OCI-LY7 (cell line): ENCODE results near the gene ATP11C. TPM values are rescaled to one million over a fixed set of nuclear protein-coding genes. Genes with fewer than 3 reads are reported as not detected.

Experiments used
- BruUV-seq: library from RNA; stranded (reverse); fragments of 400-500 nt; replicated peaks from 2 replicates; lab custom pipeline; 2021; lab: Mats Ljungman, UMichigan
- CTCF ChIA-PET: fragments of 300-600 bp; sonication (Branson Sonifier 250); formaldehyde crosslinking; loops from one replicate; lab custom pipeline; 2022; ENCODE audit warnings: antibody characterized with exemption; ENCODE audit not compliant: unreplicated experiment; lab: Charles Lee
- POLR2A ChIA-PET: fragments of 300-600 bp; sonication (Branson Sonifier 250); formaldehyde crosslinking; loops from one replicate; lab custom pipeline; 2022; ENCODE audit warnings: antibody characterized with exemption; lab: Charles Lee
- DNase-seq: peaks from one replicate; pipeline ENCODE4 v3.0.0-alpha.2; 2015; ENCODE audit warnings: low spot score
- H2AFZ ChIP-seq: fragments of 200-600 bp; sonication (generic), shearing (Covaris generic); 2 replicates; pipeline ENCODE4 v1.6.1; 2014; ENCODE audit warnings: mild to moderate bottlenecking, antibody characterized with exemption, low read length, moderate library complexity
- H3K27ac ChIP-seq: fragments of 200-600 bp; sonication (generic); 2 replicates; pipeline ENCODE4 v1.5.1; 2014; ENCODE audit warnings: mixed run types, low read depth, mild to moderate bottlenecking, moderate library complexity, low read length, inconsistent platforms; ENCODE audit not compliant: poor library complexity, severe bottlenecking
- H3K36me3 ChIP-seq: fragments of 200-600 bp; sonication (generic); 2 replicates; pipeline ENCODE4 v1.6.1; 2014; ENCODE audit warnings: mild to moderate bottlenecking, antibody characterized with exemption, low read length, moderate library complexity, mixed read lengths; ENCODE audit not compliant: insufficient read depth
- H3K4me1 ChIP-seq: fragments of 200-600 bp; sonication (generic); 2 replicates; pipeline ENCODE4 v1.5.1; 2014; ENCODE audit warnings: mild to moderate bottlenecking, low read length; ENCODE audit not compliant: insufficient read depth, poor library complexity, severe bottlenecking
- H3K4me2 ChIP-seq: fragments of 200-600 bp; sonication (generic); 2 replicates; pipeline ENCODE4 v1.6.1; 2014; ENCODE audit warnings: mild to moderate bottlenecking, low read length
- H3K4me3 ChIP-seq: fragments of 200-600 bp; sonication (generic); 2 replicates; pipeline ENCODE4 v1.5.1; 2014; ENCODE audit warnings: mild to moderate bottlenecking, low read depth, low read length; ENCODE audit not compliant: poor library complexity, severe bottlenecking
- H3K79me2 ChIP-seq: fragments of 200-600 bp; sonication (generic); 2 replicates; pipeline ENCODE4 v1.6.1; 2016; ENCODE audit warnings: low read depth, mild to moderate bottlenecking, low read length, moderate library complexity, mixed read lengths; ENCODE audit not compliant: insufficient read depth
- H3K9me2 ChIP-seq: fragments of 200-600 bp; sonication (generic); 2 replicates; pipeline ENCODE4 v1.6.1; 2016; ENCODE audit warnings: mild to moderate bottlenecking, low read length, mixed read lengths; ENCODE audit not compliant: insufficient read depth
- H3K9me3 ChIP-seq: fragments of 200-600 bp; sonication (generic); 2 replicates; pipeline ENCODE4 v1.6.1; 2014; ENCODE audit warnings: mild to moderate bottlenecking, mixed run types, low read length, mixed read lengths
- H4K20me1 ChIP-seq: fragments of 200-600 bp; sonication (generic); 2 replicates; pipeline ENCODE4 v1.6.1; 2014; ENCODE audit warnings: mild to moderate bottlenecking, antibody characterized with exemption, low read length, moderate library complexity, mixed read lengths; ENCODE audit not compliant: insufficient read depth
- CTCF ChIP-seq: fragments of 200-600 bp; sonication (generic); conservative IDR thresholded peaks from 2 replicates; pipeline ENCODE4 v1.5.1; 2014; ENCODE audit warnings: mild to moderate bottlenecking, antibody characterized with exemption, low read length, moderate library complexity, mixed read lengths
- EZH2phosphoT487 ChIP-seq: fragments of 200-600 bp; sonication (generic); IDR thresholded peaks from 2 replicates; pipeline ENCODE4 v1.6.1; 2018; ENCODE audit warnings: low read depth, borderline replicate concordance, mild to moderate bottlenecking, mixed run types, antibody characterized with exemption, low read length, moderate library complexity, mixed read lengths
- intact Hi-C: fragments of 100-400 bp; cut with micrococcal nuclease; formaldehyde crosslinking; loops from one replicate; pipeline ENCODE4 v1.10.0; 2022; ENCODE audit not compliant: unreplicated experiment
- total RNA-seq, 2 experiments: library from RNA; depleted of rRNA in 1 of 2; stranded (reverse); fragments of >200 nt in 1 of 2; shearing (Covaris generic) in 1 of 2; gene quantifications; 2 replicates each; pipeline ENCODE4 v1.2.3, GENCODE V29; 2014 to 2022

ATP11C gene
- total RNA-seq, 2 experiments from 2014 or later: 20.9 to 25.2 TPM

GRCh38 chrX:139902559-139902958 lies 30.3 kb downstream of the ATP11C start:
- H2AFZ ChIP-seq: no peak overlapping the region
- no peaks in the 10 kb centered on the region for H3K9me3 ChIP-seq
- H3K4me3 ChIP-seq: no peak overlapping the region
- CTCF ChIA-PET: no interaction called here
- no peaks in the 10 kb centered on the region for H3K79me2 ChIP-seq
- TF ChIP-seq EZH2phosphoT487 (no peak), CTCF (no peak)
- no peak overlapping the region for H3K27ac ChIP-seq
- intact Hi-C loops: no loop called here
- POLR2A ChIA-PET: interaction anchor here (0.8 kb wide), 1 partner anchor 15 kb away, joined by 4 read pairs; no protein-coding TSS in a partner anchor
- DNase-seq: no peak
- peaks cover 4% of the 10 kb centered on the region for H3K4me1 ChIP-seq
- H4K20me1 ChIP-seq: no peaks in the 10 kb centered on the region
- no peaks in the 10 kb centered on the region for H3K36me3 ChIP-seq
- no peak overlapping the region for H3K4me2 ChIP-seq
- no peaks in the 10 kb centered on the region for H3K9me2 ChIP-seq
- no TSS peak for BruUV-seq

- Histone ChIP-seq H3K79me2 (no peaks in the 10 kb centered on the region), H3K9me2 (no peaks in the 10 kb centered on the region), H3K9me3 (no peaks in the 10 kb centered on the region), H3K36me3 (no peaks in the 10 kb centered on the region), H3K4me3 (no peak overlapping the region), H3K27ac (no peak overlapping the region), H4K20me1 (no peaks in the 10 kb centered on the region), H2AFZ (no peak overlapping the region), H3K4me2 (no peak overlapping the region), H3K4me1 (peaks cover 4% of the 10 kb centered on the region)
- intact Hi-C loops: no loop called here
- BruUV-seq: no TSS peak
- ChIA-PET POLR2A (interaction anchor here (0.6 kb wide), 1 partner anchor 564 kb away, joined by 3 read pairs; no protein-coding TSS in a partner anchor), CTCF (no interaction called here)
- DNase-seq: no peak
- TF ChIP-seq CTCF: no peak
- no peak for TF ChIP-seq EZH2phosphoT487
Observed at GRCh38 chrX:139898334-139898733, 34.5 kb downstream of the ATP11C start.

GRCh38 chrX:139892512-139892911 lies 40.3 kb downstream of the ATP11C start:
- no peaks in the 10 kb centered on the region for H3K79me2 ChIP-seq
- POLR2A ChIA-PET: interaction anchor here (1.2 kb wide), 1 partner anchor 11 kb away, joined by 3 read pairs; no protein-coding TSS in a partner anchor
- H3K4me2 ChIP-seq: no peak overlapping the region
- no peak overlapping the region for H2AFZ ChIP-seq
- no peaks in the 10 kb centered on the region for H3K9me2 ChIP-seq
- TF ChIP-seq EZH2phosphoT487 (no peak), CTCF (no peak)
- H3K36me3 ChIP-seq: no peaks in the 10 kb centered on the region
- H3K4me1 ChIP-seq: peaks cover 8% of the 10 kb centered on the region
- H3K4me3 ChIP-seq: no peak overlapping the region
- intact Hi-C loops: no loop called here
- no peaks in the 10 kb centered on the region for H4K20me1 ChIP-seq
- BruUV-seq: no TSS peak
- H3K9me3 ChIP-seq: no peaks in the 10 kb centered on the region
- CTCF ChIA-PET: no interaction called here
- H3K27ac ChIP-seq: no peak overlapping the region
- DNase-seq: no peak
